HAP-1 (cell line): ENCODE measurements around the gene CHTF18.
"Not testable (repeated sequence)": the region's sequence is repeated elsewhere in the genome, so short reads cannot be mapped to it uniquely, and the experiment has no call there.

ENCODE experiments used
- DNase-seq, 2 experiments: peaks; one replicate each; pipeline ENCODE4 v3.0.0-alpha.2; 2016 to 2020; ENCODE audit warnings: low spot score in 2 of 2
- H3K27me3 ChIP-seq: fragments of 250-450 bp; sonication (Bioruptor Pico); 2 replicates; pipeline ENCODE4 v1.5.1; 2020; ENCODE audit warnings: low read depth, mild to moderate bottlenecking, moderate library complexity
- H3K36me3 ChIP-seq: fragments of 250-450 bp; sonication (Bioruptor Pico); replicated peaks from 2 replicates; pipeline ENCODE4 v1.5.1; 2020; ENCODE audit warnings: mild to moderate bottlenecking
- H3K4me1 ChIP-seq: fragments of 250-450 bp; sonication (Bioruptor Pico); 2 replicates; pipeline ENCODE4 v1.5.1; 2020; ENCODE audit warnings: mild to moderate bottlenecking
- H3K4me3 ChIP-seq: fragments of 250-450 bp; sonication (Bioruptor Pico); 2 replicates; pipeline ENCODE4 v1.5.1; 2020; ENCODE audit warnings: mild to moderate bottlenecking, moderate library complexity
- H3K9me3 ChIP-seq: fragments of 250-450 bp; sonication (Bioruptor Pico); 2 replicates; pipeline ENCODE4 v1.5.1; 2020; ENCODE audit warnings: mild to moderate bottlenecking, moderate library complexity
- in situ Hi-C: fragments of 300-500 bp; cut with MboI; formaldehyde crosslinking; loops from 3 replicates; pipeline ENCODE4 v1.14.3; 2020; ENCODE audit warnings: low sequenced_read_pairs, inconsistent platforms, mixed read lengths

CHTF18 gene

GRCh38 chr16:751152-752006 is 37.0 kb upstream of the CHTF18 start:
- no peaks in the 10 kb centered on the region for H3K27me3 ChIP-seq
- no peaks in the 10 kb centered on the region for H3K36me3 ChIP-seq
- H3K9me3 ChIP-seq, result no peaks in the 10 kb centered on the region; the same call in 1 of the 2 replicates
- no peak for DNase-seq
- in situ Hi-C loops, result no loop called here
- H3K4me1 ChIP-seq, result peaks cover 11% of the 10 kb centered on the region
- no peak overlapping the region for H3K4me3 ChIP-seq

- Histone ChIP-seq H3K36me3 (no peaks in the 10 kb centered on the region), H3K4me1 (peaks cover 11% of the 10 kb centered on the region), H3K27me3 (no peaks in the 10 kb centered on the region), H3K9me3 (no peaks in the 10 kb centered on the region; the same call in 1 of the 2 replicates), H3K4me3 (no peak overlapping the region)
- peak; percentile 63 to 68 for DNase-seq
- in situ Hi-C loops, result no loop called here
Observed at GRCh38 chr16:752007-752312, 36.5 kb upstream of the CHTF18 start.

- in situ Hi-C loops, H3K4me3 ChIP-seq, H3K36me3 ChIP-seq, DNase-seq, H3K9me3 ChIP-seq, H3K27me3 ChIP-seq: not testable (repeated sequence)
- H3K4me1 ChIP-seq, result peaks cover 15% of the 10 kb centered on the region
Observed at GRCh38 chr16:754121-754607, 34.3 kb upstream of the CHTF18 start.

- Histone ChIP-seq H3K4me3 (no peak overlapping the region), H3K36me3 (no peaks in the 10 kb centered on the region; the same call in 1 of the 2 replicates), H3K9me3 (no peaks in the 10 kb centered on the region; the same call in 1 of the 2 replicates), H3K4me1 (peaks cover 15% of the 10 kb centered on the region), H3K27me3 (no peaks in the 10 kb centered on the region)
- in situ Hi-C loops, result no loop called here
- no peak for DNase-seq
Observed at GRCh38 chr16:754656-755055, 33.8 kb upstream of the CHTF18 start.

GRCh38 chr16:756428-756827 is 32.0 kb upstream of the CHTF18 start:
- in situ Hi-C loops, result no loop called here
- no peak overlapping the region for H3K4me3 ChIP-seq
- H3K4me1 ChIP-seq, result peaks cover 15% of the 10 kb centered on the region
- H3K9me3 ChIP-seq, result no peaks in the 10 kb centered on the region; the same call in 1 of the 2 replicates
- no peaks in the 10 kb centered on the region; the same call in 1 of the 2 replicates for H3K36me3 ChIP-seq
- peak in 1 of 2 experiments; percentile 28 for DNase-seq
- H3K27me3 ChIP-seq, result no peaks in the 10 kb centered on the region

- Histone ChIP-seq H3K36me3 (no peaks in the 10 kb centered on the region; the same call in 1 of the 2 replicates), H3K4me3 (no peak overlapping the region), H3K4me1 (peaks cover 5% of the 10 kb centered on the region; the same call in 1 of the 2 replicates), H3K27me3 (no peaks in the 10 kb centered on the region), H3K9me3 (no peaks in the 10 kb centered on the region; the same call in 1 of the 2 replicates)
- in situ Hi-C loops, result no loop called here
- peak in 1 of 2 experiments; percentile 38 for DNase-seq
Observed at GRCh38 chr16:759110-759910, 29.1 kb upstream of the CHTF18 start.

GRCh38 chr16:760065-760464 is 28.4 kb upstream of the CHTF18 start:
- in situ Hi-C loops, result no loop called here
- no peaks in the 10 kb centered on the region for H3K27me3 ChIP-seq
- no peaks in the 10 kb centered on the region; the same call in 1 of the 2 replicates for H3K36me3 ChIP-seq
- H3K4me3 ChIP-seq, result no peak overlapping the region
- no peaks in the 10 kb centered on the region; the same call in 1 of the 2 replicates for H3K9me3 ChIP-seq
- peaks cover 5% of the 10 kb centered on the region; the same call in 1 of the 2 replicates for H3K4me1 ChIP-seq
- DNase-seq, result no peak

- H3K27me3 ChIP-seq, result no peaks in the 10 kb centered on the region
- H3K4me3 ChIP-seq, result no peak within 1 kb of the TSS
- H3K36me3 ChIP-seq, result no peaks in the 10 kb centered on the region; the same call in 1 of the 2 replicates
- H3K4me1 ChIP-seq, result peaks cover 5% of the 10 kb centered on the region; the same call in 1 of the 2 replicates
- no peak for DNase-seq
- no peaks in the 10 kb centered on the region; the same call in 1 of the 2 replicates for H3K9me3 ChIP-seq
- in situ Hi-C loops, result no loop called here
Observed at GRCh38 chr16:760545-761343, 27.7 kb upstream of the CHTF18 start, which contains the start of gene MSLN. TSS of gene MSLN (plus strand) at chr16:760734. CDS start at chr16:762681, 1,947 bp downstream.

GRCh38 chr16:761625-762513 is 26.6 kb upstream of the CHTF18 start:
- Histone ChIP-seq H3K4me3 (no peak overlapping the region), H3K9me3 (no peaks in the 10 kb centered on the region), H3K27me3 (no peaks in the 10 kb centered on the region), H3K4me1 (peaks cover 5% of the 10 kb centered on the region; the same call in 1 of the 2 replicates), H3K36me3 (no peaks in the 10 kb centered on the region; the same call in 1 of the 2 replicates)
- no peak for DNase-seq
- in situ Hi-C loops, result no loop called here

GRCh38 chr16:762595-763268 is 25.7 kb upstream of the CHTF18 start:
- in situ Hi-C loops, result no loop called here
- Histone ChIP-seq H3K4me1 (0 out of 2 replicates have a peak, but pooled peaks cover 2% of the 10 kb centered on the region), H3K36me3 (no peaks in the 10 kb centered on the region; the same call in 1 of the 2 replicates), H3K9me3 (no peaks in the 10 kb centered on the region), H3K27me3 (no peaks in the 10 kb centered on the region), H3K4me3 (no peak overlapping the region)
- no peak for DNase-seq

GRCh38 chr16:763369-764183 is 24.8 kb upstream of the CHTF18 start:
- DNase-seq, result no peak
- Histone ChIP-seq H3K4me1 (no peaks in the 10 kb centered on the region), H3K9me3 (no peaks in the 10 kb centered on the region), H3K27me3 (no peaks in the 10 kb centered on the region), H3K36me3 (no peaks in the 10 kb centered on the region; the same call in 1 of the 2 replicates), H3K4me3 (no peak overlapping the region)
- in situ Hi-C loops, result no loop called here
